Stimulated activated CD8-positive, alpha-beta memory T cell treated with anti-CD3 and anti-CD28 coated beads, Interleukin-7, amount 100 ng/mL, for 1 hour (primary cell): ENCODE data around the gene MAD2L1.
"Not testable (repeated sequence)": the region's sequence is repeated elsewhere in the genome, so short reads cannot be mapped to it uniquely, and the experiment has no call there.

ENCODE experiments used
- DNase-seq, 2 donors: peaks; one replicate each; pipeline ENCODE4 v3.0.0-alpha.2; 2020; ENCODE audit warnings: low read depth in 2 of 2

MAD2L1 gene

GRCh38 chr4:120066517-120067340, at the start of gene MAD2L1:
Gene MAD2L1 (minus strand): TSS chr4:120066848. CDS start chr4:120066734, 114 bp downstream.
- peak; percentile 97 for DNase-seq

DNA sequence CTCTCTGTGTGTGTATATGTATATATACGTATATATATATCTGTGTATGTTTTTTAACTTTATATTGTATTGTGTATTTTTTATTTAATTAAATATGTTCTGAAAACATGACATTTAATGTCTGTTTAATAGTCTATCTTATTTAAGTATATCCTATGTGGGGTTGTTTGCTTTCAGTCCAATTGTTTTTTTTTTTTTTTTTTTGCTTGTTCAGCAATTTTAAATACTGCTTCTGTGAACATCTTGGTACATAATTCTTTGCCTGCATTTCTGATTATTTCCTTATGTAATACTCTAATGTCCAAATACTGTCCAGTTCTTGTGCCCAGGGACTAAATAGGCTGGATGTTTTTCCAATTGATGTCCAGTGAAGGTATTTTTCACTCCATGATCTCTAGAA, 45.1 kb upstream of the MAD2L1 start:
- DNase-seq = no peak

- DNase-seq = no peak
These were observed 42.8 kb upstream of the MAD2L1 start for GRCh38 chr4:120109406-120109805.

GRCh38 chr4:120105472-120105871, 38.8 kb upstream of the MAD2L1 start:
- DNase-seq = no peak

GRCh38 chr4:120096508-120097297, 30.1 kb upstream of the MAD2L1 start:
- DNase-seq = no peak

- no peak for DNase-seq
These were observed 21.9 kb upstream of the MAD2L1 start for GRCh38 chr4:120088507-120088906.

- DNase-seq = not testable (repeated sequence)
These were observed 21.4 kb upstream of the MAD2L1 start for GRCh38 chr4:120088066-120088465.

DNA sequence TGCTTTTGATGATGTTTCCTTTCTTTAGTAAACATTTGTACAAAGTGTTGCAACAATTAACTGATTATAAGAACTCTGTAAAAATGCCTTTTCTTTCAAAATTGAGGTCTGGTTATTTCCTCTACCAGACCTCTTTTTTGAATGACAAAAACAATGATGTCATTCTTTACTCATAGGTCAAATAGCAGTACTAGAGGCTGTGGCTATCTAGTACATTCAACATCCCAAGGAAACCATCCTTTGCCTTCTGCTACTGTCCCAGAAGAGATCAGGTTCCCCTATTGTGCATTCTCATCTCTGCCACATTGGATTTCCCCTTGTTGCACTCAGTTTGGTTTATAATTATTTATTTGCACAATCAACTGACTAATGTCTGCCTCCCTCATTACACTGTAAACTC, 19.1 kb upstream of the MAD2L1 start:
- DNase-seq = no peak

GRCh38 chr4:120084327-120084726, 17.7 kb upstream of the MAD2L1 start:
- DNase-seq = no peak

DNA sequence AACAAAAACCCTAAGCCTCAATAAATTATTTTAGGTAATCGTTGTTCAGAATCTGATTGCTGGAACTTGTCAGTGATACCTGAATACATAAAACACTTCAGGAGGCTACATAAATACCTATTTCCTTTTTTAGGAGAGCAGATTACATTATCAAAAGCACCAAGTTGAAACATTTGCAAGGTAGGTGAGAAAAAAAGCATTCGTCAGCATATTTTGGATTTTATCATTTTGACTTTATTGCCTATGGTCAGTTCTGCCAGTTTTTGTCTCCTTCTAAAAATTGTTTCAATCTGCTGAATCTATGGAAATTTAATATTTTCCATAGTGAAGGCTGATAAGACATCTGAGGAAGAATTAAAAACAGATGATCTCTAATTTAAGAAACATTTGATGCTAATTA, 16.5 kb upstream of the MAD2L1 start:
- DNase-seq = no peak

GRCh38 chr4:120082251-120082650, 15.6 kb upstream of the MAD2L1 start:
- no peak for DNase-seq

DNA sequence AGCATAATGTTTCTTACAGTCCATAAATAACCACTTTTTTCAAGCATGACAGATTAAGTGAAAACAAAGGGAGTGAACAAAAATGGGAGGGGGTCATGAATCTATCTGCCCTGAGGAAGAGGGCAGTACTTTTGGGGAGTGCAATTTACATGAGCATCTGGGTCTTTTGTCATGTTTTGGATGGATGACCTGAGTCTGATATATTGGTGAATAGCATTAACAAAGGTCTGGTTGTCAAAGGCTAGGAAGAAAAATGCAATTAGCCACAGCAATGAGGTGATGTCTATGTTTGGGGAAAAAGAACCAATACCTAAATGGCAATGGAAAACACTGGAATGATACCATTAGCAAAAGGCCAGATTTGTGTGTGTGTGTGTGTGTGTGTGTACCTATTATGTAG, 15.1 kb upstream of the MAD2L1 start:
- no peak for DNase-seq

- no peak for DNase-seq
These were observed 13.9 kb upstream of the MAD2L1 start for GRCh38 chr4:120080533-120080932.

DNA sequence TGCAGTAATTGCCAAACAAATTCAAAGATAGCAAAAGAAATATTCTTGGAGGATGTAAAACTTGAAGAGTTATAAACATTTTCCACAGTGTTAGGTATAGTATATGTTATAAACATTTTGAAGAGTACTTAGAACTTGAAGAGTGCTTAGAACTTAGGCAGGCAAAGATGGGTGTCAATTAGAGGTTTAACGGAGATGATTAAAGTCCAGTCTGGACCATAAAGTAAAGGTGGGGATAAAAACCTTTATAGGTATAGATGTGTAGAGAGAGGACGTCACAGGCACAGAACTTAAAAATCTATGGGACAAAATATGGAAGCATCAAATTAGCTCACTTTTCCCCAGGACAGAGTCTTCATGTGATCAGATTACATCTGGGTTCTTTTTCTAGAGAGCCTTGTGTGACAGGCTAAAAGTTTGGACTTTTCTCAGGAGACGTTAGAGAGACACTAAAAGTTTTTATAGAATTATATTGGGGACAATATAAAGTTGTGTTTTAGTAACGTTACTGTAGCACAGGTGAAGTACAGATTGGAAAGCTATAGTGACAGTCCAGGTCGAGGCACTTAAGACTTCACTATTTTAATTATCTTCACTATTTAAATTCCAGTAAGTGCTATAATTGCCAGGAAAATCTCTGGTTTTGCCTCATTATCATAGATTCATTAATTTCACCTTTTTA, 13.3 kb upstream of the MAD2L1 start:
- no peak for DNase-seq

DNA sequence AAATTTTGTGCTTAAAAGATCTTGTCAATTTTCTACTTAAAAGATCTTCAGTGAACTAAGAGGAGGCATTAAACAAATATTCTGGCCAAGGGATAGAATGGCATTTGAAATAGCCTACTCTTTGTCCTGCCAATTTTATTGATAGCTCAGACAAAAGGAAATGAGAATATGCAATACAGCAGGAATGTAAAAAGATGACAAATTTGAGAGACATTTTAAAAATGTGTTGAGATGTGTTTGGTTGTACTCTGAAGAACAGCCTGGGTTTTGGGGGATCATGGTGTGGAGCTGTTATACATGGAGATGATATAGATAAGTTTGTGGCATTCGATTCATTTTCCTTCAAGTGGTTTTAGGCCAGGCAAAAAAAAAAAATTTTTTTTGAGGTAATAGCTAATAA, 11.6 kb upstream of the MAD2L1 start:
- no peak for DNase-seq

- DNase-seq = peak in 1 of 2 donors; percentile 1
These were observed 4.6 kb upstream of the MAD2L1 start for GRCh38 chr4:120071192-120071795.

GRCh38 chr4:120070196-120070595, 3.5 kb upstream of the MAD2L1 start:
- DNase-seq = no peak

GRCh38 chr4:120065974-120066516, 603 bp downstream of the MAD2L1 start:
- DNase-seq = no peak

GRCh38 chr4:120064887-120065286, 1.8 kb downstream of the MAD2L1 start:
- DNase-seq = no peak

- DNase-seq = not testable (repeated sequence)
These were observed 2.9 kb downstream of the MAD2L1 start for GRCh38 chr4:120063711-120064110.

GRCh38 chr4:120062663-120063195, 3.9 kb downstream of the MAD2L1 start:
- DNase-seq = no peak
